Kidney epithelial cell (primary cell): ENCODE data around the gene YTHDF1. TPM values are rescaled to one million over a fixed set of nuclear protein-coding genes. Genes with fewer than 3 reads are reported as not detected.

Source experiments
- DNase-seq: peaks from one replicate; pipeline ENCODE4 v3.0.0-alpha.2; 2010; ENCODE audit warnings: low read depth
- H3K27me3 ChIP-seq: 2 replicates; pipeline ENCODE4 v1.6.0; 2011; ENCODE audit warnings: low read length; ENCODE audit not compliant: control insufficient read depth, insufficient read depth
- H3K36me3 ChIP-seq: 2 replicates; pipeline ENCODE4 v1.5.1; 2011; ENCODE audit warnings: low read length; ENCODE audit not compliant: control insufficient read depth, insufficient read depth
- H3K4me3 ChIP-seq: 2 replicates; pipeline ENCODE4 v1.5.1; 2011; ENCODE audit warnings: low read depth, mild to moderate bottlenecking, control low read depth, low read length
- total RNA-seq: library from RNA; depleted of rRNA; stranded (reverse); fragments of >200 nt; gene quantifications from 2 replicates; pipeline ENCODE4 v1.2.3, GENCODE V29; 2015
- TF ChIP-seq, protein P1 (sequence below): IDR thresholded peaks from 2 replicates; pipeline ENCODE4 v1.5.1; 2011; ENCODE audit warnings: mild to moderate bottlenecking, moderate library complexity, low read length, control low read depth, inconsistent platforms; ENCODE audit not compliant: insufficient read depth, poor library complexity, severe bottlenecking

YTHDF1 gene
- total RNA-seq, 1 donor from 2014 or later, result 54.8 TPM

DNA sequence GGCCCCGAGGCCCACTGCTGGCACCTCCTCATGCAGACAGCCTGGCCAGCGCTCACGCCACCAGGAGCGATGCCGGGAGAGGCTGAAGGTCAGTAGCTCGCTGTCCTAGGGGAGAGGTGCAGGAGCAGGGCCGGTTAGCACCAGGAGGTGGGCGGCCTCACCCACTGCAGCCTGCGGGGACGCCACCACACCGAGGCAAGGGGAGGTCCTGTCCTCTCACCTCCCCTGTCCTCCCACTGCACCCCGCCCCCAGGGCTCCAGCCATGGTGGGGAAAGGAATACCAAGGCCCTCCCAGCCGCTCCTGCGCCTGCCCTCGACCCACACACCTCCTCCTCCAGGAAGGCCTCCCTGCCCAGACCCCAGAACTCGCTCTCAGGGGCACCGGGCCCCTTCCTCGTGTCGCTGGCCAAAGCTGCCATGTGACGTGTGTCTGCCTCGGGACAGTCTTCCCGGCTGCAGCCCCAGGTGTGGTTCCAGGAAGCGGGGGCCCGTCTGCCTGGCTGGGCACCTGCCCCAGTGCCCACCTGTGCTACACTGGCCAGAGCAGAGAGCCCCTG lies 31.8 kb upstream of the YTHDF1 start:
- TF ChIP-seq, protein P1, sequence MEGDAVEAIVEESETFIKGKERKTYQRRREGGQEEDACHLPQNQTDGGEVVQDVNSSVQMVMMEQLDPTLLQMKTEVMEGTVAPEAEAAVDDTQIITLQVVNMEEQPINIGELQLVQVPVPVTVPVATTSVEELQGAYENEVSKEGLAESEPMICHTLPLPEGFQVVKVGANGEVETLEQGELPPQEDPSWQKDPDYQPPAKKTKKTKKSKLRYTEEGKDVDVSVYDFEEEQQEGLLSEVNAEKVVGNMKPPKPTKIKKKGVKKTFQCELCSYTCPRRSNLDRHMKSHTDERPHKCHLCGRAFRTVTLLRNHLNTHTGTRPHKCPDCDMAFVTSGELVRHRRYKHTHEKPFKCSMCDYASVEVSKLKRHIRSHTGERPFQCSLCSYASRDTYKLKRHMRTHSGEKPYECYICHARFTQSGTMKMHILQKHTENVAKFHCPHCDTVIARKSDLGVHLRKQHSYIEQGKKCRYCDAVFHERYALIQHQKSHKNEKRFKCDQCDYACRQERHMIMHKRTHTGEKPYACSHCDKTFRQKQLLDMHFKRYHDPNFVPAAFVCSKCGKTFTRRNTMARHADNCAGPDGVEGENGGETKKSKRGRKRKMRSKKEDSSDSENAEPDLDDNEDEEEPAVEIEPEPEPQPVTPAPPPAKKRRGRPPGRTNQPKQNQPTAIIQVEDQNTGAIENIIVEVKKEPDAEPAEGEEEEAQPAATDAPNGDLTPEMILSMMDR, result no peak
- no peak for DNase-seq
- H3K36me3 ChIP-seq, result no peaks in the 10 kb centered on the region
- no peak overlapping the region for H3K4me3 ChIP-seq
- peaks cover 15% of the 10 kb centered on the region for H3K27me3 ChIP-seq

DNA sequence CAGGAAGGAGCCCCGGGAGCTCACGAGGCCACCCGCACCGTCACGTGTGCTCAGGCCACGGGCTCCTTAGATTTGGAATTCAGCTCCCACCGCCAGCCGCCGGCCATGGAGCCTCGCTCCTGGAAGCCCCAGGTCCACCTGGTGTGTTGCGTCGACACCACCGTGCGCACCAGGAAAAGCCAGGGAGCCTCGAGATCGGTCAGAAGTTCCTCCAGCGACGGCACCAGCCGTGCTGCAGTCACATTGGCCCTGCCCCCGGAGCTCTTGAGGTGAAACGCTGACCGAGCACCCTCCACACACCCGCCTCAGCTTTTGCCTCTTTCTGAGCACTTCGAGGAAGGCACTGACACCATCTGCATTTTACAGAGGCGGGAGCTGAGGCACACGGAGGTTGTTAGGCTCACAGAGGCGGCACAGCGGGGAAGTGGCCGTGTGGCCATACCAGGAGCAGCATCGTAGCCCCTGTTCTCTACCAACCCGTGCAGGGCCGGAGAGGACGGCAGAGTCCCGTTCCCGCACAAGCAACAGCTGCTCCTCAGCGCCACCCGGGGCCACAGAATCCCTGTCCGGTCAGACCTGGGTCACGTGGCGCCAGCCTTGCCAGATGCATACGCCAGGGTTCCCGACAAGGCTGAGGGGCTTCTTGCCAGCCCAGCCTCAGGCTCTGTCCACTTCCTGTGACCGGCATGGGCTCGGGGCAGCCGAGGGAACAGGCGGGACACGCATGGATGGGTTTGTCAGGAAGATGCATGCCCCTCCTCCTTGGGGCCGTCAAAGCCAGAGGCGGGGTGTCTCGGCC lies 30.8 kb upstream of the YTHDF1 start:
- DNase-seq, result no peak
- no peak overlapping the region for H3K4me3 ChIP-seq
- TF ChIP-seq, protein P1, result no peak
- peaks cover 9% of the 10 kb centered on the region for H3K27me3 ChIP-seq
- H3K36me3 ChIP-seq, result no peaks in the 10 kb centered on the region

DNA sequence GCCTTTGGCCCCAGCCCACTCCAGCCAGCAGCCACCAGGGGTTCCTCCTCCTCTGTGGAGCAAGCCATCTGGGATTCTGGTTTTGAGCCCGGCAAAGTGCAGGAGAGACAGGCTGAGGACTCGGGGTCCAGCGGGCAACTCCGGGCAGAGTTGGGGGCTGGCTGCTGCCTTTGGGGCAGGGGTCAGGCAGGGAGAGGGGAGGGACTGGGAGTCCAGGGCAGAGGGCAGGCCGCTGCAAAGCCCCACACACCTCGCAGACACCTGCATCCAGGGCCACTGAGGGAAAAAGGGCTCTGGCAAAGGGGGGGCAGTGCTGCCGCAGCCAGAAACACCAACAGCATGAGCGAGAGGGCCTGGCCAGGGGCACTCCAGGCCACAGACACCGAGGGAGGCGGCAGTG lies 28.5 kb upstream of the YTHDF1 start:
- Histone ChIP-seq H3K36me3 (no peaks in the 10 kb centered on the region), H3K4me3 (no peak overlapping the region), H3K27me3 (peaks cover 11% of the 10 kb centered on the region)
- no peak for DNase-seq
- TF ChIP-seq, protein P1, result no peak

DNA sequence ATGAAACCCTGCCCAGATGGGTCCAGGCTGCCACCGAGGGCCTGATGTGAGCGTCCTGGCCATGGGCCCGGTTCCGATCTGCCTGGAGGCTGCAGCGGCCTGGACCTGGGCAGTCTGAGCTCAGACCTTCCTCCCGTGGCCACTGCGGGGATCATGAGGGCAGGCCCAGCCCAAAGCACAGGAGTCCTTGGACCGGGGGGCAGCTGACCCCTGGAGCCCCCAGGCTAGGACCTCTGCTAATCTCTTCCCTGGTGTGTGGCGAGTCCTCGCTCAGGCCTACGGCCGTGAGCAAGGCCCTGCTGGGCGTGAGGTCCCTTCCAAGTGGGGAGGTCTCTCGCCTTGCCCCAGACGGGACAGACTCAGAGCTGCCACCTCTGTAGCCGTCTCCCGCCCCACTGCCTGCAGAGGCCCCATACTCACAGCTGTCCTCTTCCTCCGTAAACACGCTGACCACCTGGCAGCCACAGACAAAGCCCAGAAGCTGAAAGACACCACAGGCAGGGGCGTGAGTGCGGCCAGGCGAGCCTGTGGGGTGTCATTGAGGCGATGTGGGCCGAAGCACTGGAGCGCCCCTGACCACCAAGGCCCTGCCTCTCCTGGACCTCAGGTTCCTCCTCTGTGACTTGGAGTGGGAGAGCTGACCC lies 27.8 kb upstream of the YTHDF1 start:
- H3K4me3 ChIP-seq, result no peak overlapping the region
- no peak for DNase-seq
- peaks cover 8% of the 10 kb centered on the region for H3K27me3 ChIP-seq
- TF ChIP-seq, protein P1, result no peak
- no peaks in the 10 kb centered on the region for H3K36me3 ChIP-seq

DNA sequence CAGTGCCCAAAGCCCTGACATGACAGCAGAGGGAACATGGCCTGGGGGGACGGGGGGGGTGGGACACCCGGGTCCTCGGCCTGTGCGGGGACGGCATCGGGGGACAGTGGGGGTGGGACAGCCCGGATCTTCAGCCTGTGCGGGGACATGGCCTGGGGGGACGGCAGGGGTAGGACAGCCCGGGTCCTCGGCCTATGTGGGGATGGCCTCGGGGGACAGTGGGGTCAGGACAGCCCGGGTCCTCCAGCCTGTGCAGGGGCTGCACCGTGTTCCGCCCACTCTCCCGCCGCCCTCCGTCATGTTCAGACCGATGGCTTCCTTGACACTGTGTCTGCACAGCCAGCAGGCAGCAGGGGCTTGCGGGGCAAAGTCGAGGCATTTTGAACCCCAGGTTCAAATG lies 26.8 kb upstream of the YTHDF1 start:
- no peak for DNase-seq
- TF ChIP-seq, protein P1, result no peak
- Histone ChIP-seq H3K36me3 (no peaks in the 10 kb centered on the region), H3K27me3 (peaks cover 4% of the 10 kb centered on the region), H3K4me3 (no peak overlapping the region)

DNA sequence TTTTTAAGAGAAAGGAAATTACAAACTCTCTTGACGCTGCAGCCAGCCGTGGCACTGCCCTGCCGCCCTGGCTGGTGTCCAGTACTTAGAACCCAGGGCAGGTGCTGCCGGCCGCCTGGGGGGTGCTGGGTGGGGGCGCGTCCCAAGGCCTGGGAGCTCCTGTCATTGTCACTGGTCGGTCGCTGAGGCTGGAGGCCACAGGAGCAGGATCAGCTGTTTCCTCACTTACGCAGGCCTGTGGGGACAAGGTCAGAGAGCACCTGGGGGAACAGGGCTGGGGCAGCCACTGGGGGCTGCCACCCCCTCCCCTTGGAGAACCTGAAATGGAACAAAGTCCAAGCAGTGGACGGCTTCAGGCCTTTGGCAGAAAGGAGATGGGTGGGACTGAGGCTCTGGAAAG lies 25.3 kb upstream of the YTHDF1 start:
- H3K4me3 ChIP-seq, result no peak overlapping the region
- TF ChIP-seq, protein P1, result no peak
- H3K36me3 ChIP-seq, result no peaks in the 10 kb centered on the region
- DNase-seq, result no peak
- H3K27me3 ChIP-seq, result peaks cover 4% of the 10 kb centered on the region
